Activated T-cell treated with anti-CD3 and anti-CD28 coated beads, Interleukin-2, amount 50 U/mL, for 1 hour (primary cell): Measurements from ENCODE around the gene CGA.

Experiments used
- DNase-seq: peaks from one replicate; pipeline ENCODE4 v3.0.0-alpha.2; 2020

Gene CGA

DNA sequence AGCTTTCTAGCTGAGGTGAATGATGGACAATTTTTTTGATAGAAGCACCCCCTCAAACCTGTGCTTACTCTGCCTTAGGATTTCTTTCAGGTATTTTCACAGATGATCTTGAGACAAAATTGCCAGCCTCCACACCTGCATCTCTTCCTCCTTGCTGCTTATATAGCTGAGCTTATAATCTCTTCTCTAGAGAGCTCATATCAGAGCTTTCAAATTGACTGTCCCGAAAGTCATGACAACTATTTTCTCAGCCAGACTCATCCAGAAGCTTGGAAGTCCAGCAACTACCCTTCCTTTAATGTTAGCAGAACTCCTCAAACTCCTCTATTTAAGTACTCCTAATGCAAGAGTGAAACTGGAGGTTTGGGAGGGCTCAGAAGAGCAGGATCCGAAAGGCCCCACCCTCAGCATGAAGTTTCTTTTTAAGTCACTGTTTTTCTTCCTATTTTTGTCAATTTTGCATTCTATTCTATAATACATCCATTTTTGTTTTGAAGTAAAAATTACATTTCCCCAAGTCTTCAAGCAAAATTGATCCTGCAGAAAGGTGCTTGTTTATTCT, 12.7 kb downstream of the CGA start:
- DNase-seq, result no peak

GRCh38 chr6:87078983-87079616, 15.8 kb downstream of the CGA start:
- DNase-seq, result peak; percentile 52

GRCh38 chr6:87075168-87075567, 19.7 kb downstream of the CGA start:
- DNase-seq, result no peak

- DNase-seq, result no peak
Measured at GRCh38 chr6:87074101-87074621, 20.7 kb downstream of the CGA start.

DNA sequence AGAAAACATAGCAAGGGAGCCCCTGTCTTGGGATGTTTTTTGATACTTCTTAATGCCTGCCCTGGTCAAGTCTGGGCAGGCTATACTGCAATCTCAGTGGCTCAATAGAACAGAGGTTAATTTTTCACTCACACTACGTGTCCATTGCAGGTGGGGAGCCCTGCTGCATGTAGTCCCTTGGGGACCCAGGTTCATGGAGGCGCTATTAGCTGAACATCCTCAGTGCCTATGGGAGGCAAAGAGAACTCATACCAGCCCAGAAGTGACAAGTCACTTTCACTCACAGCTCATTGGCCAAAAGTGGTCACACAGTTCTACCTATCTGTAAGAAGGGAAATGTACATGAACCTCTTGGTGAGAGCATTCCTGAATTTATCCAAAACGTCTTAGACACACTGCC, 23.2 kb downstream of the CGA start:
- no peak for DNase-seq

DNA sequence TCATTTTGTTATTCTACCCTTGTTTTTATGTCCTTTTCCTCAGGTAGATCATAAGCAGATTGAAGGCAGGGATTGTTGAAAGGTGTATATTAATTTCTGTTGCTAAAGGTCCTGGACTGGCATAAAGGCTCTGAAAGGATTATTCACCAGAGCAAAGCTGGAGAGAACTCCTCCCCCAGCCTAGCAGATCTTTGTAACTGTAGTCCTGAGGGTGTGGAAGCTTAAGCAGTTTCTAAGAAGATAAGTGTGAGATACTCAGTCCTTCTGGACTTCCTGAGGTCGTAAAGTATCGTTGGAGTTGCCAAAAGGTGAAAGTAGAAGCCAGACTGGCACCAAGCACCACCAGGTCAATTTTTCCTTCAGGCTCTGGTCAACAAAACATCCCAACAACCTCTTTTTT, 24.2 kb downstream of the CGA start:
- DNase-seq, result no peak

DNA sequence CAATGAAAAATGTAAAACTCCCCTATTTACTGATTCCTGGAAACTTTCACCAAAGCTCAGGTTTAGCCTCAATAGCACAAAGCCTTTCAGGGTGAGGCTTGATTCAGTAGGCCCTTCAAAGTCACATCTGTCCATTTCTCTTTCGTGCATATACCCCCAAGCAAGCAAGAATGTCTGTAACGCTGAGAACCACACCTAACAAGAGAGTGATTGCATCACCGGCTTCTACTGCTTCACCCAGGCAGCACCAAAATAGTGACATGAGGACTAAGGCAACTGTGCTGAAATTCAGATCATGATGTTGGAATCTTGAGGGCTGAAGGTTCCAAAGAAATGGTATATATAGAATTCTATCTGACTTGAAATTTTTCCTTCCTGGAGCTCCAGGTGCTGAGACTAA, 26.1 kb downstream of the CGA start:
- no peak for DNase-seq

DNA sequence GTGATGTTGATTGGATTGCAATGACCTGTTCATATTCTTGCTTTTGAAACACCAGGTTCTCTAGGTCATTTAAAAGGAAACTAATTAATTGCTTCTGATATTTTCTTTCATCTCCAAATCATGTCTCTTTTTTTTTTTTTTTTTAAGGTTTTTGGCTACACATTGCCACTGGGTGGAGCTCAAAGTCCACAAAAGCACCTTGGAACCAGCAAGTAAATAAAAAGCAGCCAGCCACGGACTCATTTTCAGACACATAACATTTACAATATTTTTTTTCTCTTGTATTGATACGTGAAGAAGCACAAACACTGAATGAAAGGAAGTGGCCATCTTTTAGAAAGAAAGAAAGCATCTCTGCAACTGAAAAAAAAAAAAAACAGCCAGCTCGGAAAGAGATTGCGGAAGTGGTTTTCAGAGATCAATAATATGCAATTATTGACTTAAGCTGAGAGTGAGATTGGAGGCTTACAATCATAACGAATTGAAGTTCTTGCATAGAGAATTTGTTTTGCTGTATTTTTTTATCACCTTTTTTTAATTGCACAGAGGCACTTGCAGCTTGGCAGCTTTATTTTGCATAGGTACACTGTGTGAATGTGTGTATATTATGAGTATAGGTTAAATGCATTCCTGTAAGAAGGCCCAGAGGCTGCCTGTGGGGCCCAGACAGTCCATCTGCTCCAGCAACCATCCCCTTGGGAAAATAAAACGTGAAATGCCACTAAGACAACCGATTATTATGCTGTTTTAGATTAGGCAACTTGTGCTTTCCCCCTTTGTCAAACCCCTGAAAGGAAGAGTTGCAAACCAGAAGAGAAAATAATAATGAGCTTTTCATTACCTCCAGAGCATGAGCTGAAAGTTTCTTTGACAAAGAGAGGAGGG, 28.2 kb downstream of the CGA start:
- DNase-seq, result no peak

DNA sequence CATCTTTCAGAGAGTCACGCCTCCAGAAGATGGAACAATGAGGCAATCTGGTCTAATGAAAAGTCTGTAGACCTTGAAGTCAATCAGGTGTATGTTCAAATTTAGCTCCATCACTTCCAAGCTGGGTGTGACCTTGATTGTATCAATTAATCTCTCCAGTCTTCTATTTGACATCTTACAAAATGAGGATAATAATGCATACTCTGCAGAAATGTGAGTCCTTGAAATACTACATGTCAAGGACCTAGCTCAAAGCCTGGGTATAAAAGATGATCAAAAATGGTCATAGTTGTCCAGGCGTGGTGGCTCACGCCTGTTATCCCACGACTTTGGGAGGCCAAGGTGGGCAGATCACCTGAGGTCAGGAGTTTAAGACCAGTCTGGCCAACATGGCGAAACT, 29.8 kb downstream of the CGA start:
- DNase-seq, result no peak

- no peak for DNase-seq
Measured at GRCh38 chr6:87059943-87060342, 35.0 kb downstream of the CGA start.

- no peak for DNase-seq
Measured at GRCh38 chr6:87054143-87054833, 40.6 kb downstream of the CGA start.

GRCh38 chr6:87053312-87053711, 41.6 kb downstream of the CGA start:
- DNase-seq, result no peak

- DNase-seq, result no peak
Measured at GRCh38 chr6:87049779-87050178, 45.1 kb downstream of the CGA start.

DNA sequence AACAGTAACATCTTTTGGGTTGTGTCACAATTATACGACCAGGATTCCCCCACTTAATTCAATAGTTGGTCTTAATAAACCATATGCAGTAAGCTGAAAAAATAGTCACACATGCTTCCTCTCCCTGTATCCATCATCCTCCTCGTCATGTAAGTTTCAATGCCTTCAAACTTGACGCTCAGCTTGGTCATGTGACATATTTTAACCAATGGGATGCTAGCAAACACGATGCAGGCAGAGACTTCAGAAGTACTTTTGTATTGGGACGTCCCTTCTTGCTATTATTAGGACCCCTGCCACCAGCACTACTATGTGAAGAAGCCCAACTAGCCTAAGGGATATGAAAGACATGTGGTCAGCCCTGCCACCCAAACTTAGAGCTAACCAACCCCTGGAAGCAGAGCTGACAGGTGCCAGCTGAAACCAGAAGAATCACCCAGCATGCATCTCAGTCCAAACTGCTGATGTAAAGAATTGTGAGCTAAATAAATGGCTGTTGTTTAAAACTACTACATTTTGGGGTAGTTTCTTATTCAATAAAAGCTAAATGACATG, 49.3 kb downstream of the CGA start:
- DNase-seq, result no peak

- no peak for DNase-seq
Measured at GRCh38 chr6:87040729-87041128, 54.2 kb downstream of the CGA start.
